Limb (tissue), 2 donors: ENCODE data around the gene FBL.
"Not testable (repeated sequence)": the region's sequence is repeated elsewhere in the genome, so short reads cannot be mapped to it uniquely, and the experiment has no call there.

Source experiments
- DNase-seq, 2 donors: peaks; one replicate each; pipeline ENCODE4 v3.0.0-alpha.2; 2016; ENCODE audit errors: extremely low spot score in 2 of 2

FBL gene

GRCh38 chr19:39825531-39826076, 20.6 kb downstream of the FBL start:
- no peak for DNase-seq

DNA sequence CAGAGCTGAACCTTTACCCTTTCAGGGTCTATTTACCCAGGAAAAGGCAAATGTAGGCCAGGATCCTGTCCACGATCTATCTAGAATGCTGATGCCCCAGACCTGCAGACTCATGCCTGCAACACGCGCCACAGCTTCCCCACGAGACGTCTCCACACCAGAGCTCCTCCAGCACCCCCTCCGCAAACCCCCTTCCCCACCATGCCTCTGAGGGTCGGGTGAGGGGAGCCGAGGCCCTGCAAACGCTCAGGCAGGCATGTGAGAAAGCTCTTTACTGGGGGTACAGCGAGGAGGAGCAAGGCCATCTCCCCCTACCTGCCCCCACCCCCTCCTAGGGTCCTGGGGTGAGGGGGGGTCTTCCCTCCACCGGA, 21.1 kb downstream of the FBL start:
- DNase-seq: no peak

DNA sequence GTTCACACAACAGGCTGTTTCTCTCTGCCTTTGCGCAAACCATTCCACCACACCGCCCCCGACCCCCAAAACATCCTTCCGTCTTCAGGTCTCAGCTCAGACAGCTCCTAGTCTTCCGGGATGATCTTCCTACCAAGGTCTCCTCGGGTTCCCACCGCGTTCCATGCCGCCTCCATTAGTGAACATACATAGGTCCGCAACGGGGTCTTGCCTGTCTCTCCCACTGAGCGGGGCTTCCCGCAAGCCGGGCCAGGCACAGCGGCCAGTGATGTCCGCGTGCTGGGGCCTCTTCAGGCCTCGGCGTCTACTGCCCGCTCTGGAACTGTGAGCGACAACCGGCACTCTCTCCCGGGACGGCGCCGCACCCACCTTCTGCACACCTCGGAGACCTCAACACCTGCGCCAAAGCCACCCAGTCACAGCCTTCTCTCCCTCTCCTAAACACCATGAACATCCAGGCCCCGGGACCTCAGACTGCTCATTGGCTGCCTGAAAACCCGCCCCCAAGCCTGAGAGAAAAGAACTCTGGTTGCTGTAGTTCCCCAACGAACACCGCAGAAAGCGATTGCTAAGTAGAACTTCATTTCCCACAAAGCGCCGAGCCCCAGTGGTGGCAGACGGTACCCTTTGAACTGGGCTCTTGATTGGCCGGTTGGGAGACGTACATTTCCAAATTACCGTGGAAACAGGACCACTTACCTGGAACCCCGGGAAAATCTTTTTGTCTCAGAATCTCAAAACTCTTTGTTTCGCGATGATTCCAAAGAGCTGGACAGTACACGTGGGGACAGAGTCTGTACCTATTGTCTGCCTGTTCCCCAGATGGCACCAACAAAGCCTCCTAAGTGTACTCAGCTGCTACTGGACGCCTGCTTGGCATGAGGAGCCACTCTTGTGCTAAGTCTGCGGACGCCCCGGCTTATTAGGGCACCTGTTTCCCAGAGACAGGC, 21.8 kb downstream of the FBL start:
- peak; percentile 88 to 95 for DNase-seq

DNA sequence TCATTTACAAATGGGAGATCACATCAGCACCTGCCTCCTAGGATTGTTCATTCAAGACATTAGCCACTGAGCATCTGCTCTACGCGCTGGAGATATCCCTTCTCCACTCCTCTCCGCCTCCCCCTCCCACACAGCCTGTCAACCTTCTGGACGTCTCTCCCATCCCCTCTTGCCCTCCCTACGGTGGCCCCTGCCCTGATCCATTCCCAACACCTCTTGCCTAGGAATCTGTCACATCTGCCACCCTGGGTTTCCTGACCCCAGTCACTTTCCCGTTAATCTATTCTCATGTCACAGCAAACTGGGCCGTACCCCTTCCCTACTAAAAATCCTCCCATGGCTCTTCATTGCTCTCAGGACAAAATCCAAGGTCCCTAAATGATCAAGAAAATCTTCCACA, 22.5 kb downstream of the FBL start:
- DNase-seq: no peak

GRCh38 chr19:39820696-39821095, 25.5 kb downstream of the FBL start:
- no peak for DNase-seq

DNA sequence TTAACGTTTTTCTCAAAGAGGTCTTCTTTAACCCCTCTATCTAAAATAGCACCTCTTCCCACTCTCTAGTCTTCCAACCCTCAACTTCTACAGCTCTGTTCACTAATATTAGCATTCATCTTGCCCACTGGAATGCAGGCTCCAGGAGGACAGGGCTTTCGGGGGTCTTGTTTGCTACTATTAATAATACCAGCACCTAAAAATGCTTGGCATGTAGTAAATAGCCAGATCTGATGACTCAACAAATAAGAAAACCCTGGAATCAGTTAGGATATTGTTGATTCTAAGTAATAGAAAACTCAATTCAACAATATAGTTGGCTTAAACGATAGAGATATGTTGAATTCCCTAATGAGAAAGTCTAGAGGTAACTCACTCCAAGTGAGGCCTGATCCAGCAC, 26.4 kb downstream of the FBL start:
- no peak for DNase-seq

DNA sequence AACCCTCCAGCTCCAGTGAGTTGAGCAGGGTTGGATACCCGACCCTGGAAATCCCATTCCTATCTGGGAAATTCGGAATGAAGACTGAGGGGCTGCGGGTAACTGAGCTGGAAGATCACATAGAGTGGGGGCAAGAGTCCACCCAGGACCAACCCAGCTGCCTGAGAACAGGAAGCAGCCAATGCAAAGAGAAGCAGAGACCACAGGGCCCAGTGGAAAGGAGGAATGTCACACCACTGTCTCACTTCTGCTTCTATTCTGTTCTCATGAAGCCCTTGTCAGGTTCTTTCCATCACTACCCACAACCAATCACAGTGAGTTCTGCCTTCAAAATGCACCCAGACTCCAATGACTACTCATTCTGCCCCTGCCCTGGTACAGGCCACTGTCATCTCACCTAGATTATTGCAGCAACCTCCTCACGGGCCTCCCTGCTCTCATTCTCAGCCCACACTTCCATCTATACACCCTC, 27.5 kb downstream of the FBL start:
- no peak for DNase-seq

GRCh38 chr19:39817888-39818561, 28.2 kb downstream of the FBL start:
- no peak for DNase-seq

DNA sequence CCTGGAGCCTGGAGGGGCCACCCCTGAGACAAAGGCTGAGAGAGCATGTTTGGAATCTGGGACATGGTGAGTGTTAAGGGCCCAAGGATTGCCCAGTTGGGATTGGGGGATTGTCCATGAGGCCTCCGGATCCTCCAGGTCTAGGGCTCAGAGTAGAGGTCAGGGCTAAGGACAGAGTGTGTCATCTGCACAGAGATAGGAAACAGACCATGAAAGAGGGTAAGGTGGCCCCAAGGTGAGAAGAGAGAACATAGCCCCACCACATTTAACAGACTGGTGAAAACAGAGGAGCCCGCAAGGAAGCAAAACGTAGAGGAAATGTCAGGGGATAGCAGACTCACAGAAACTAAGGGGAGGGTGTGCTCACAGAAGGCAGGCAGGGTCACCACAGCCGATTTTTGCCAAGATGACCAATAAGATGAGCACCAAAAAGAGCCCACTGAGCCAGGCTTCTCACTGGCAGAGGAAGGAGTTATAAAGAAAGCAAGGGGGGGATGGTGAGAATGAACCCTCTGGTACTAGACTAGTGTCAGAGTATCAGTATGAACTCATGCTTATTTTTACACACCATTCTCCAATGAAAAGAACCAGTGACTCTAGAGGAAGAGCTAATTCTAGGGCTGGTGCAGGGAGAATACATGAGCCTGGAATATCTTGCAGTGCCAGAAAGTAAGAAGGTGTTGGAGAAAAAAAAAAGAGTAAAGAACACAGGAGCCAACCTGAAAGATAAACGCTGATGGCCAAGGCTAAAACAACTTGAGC, 29.7 kb downstream of the FBL start:
- no peak for DNase-seq

- no peak for DNase-seq
Observed at GRCh38 chr19:39814595-39814994, 31.6 kb downstream of the FBL start.

- not testable (repeated sequence) for DNase-seq
Observed at GRCh38 chr19:39814111-39814510, 32.1 kb downstream of the FBL start.

GRCh38 chr19:39813264-39813993, 32.8 kb downstream of the FBL start:
- DNase-seq: no peak

- no peak for DNase-seq
Observed at GRCh38 chr19:39811064-39811463, 35.1 kb downstream of the FBL start.

DNA sequence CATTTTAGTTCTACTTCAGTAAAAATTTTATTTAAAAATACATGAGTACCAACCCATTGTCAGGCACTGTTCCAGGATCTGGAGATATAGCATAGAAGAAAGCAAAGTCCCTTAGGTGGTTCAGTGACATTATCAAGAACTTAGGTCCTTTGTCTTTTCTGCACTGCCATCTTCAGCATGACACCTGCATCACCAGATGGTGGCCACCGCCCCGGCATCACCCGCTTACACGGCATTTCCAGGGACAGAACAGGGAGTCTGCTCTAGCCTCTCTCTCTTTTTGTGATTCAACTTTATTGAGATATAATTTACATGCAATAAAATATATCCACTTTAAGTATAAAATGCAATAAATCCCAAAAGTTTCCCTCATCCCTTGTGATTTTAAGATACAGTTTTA, 35.8 kb downstream of the FBL start:
- no peak for DNase-seq

DNA sequence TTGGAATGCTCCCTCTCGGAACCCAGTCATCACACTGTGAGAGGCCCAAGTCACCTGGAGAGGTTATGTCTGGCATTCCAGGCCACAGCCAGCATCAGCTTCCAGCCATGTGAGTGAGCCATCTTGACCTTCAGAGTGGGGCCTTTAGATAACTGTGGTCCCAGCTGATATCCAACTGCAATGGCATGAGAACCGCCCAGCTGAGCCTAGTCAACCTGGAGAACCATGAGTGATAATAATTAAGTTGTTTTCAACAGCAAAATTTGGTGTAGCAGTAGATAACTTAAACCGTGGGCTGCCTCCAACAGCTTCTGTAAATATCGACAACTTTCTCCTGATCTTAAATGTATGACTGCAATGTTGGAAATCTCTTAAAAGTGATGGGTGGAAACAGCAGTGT, 36.8 kb downstream of the FBL start:
- no peak for DNase-seq

GRCh38 chr19:39808688-39809087, 37.5 kb downstream of the FBL start:
- not testable (repeated sequence) for DNase-seq

GRCh38 chr19:39807846-39808364, 38.3 kb downstream of the FBL start:
- DNase-seq: no peak

- no peak for DNase-seq
Observed at GRCh38 chr19:39805104-39805503, 41.1 kb downstream of the FBL start.

- DNase-seq: no peak
Observed at GRCh38 chr19:39802958-39803357, 43.2 kb downstream of the FBL start.

GRCh38 chr19:39797083-39797482, 49.1 kb downstream of the FBL start:
- no peak for DNase-seq

DNA sequence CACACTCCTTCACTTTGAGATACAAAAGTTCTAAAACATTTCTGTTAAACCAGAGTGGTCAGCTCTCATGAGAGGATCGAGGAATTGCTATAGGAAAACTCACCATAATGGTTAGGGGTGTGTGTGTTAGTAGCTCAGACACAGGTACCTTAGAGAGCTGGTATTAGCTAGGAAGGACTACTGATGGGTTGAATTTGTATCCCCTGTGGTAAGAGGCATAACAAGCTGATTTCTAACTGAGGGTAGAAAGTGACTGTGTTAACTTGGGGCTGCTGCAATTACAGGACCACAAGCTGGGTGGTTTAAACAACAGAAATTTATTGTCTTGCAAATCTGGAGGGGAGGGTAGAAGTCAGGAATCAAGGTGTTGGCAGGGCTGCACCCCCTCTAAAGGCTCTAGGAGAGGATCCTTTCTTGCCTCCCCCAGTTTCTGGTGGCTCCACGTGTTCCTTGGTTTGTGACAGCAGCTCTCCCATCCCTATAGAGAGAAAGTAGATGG, 50.1 kb downstream of the FBL start:
- DNase-seq: no peak
